ENCODE data around the gene USP27X.
A peak's percentile ranks its signal among the peaks of the same experiment; 100 is the strongest.

The USP27X gene

GRCh38 chrX:49884290-49884862, 5.1 kb downstream of the USP27X start:
- DNase-seq = peak; percentile 54

GRCh38 chrX:49892542-49892941, 13.3 kb downstream of the USP27X start:
- no peak for DNase-seq

- no peak for DNase-seq
Observed at GRCh38 chrX:49896951-49897350, 17.7 kb downstream of the USP27X start.

GRCh38 chrX:49901048-49901447, 21.8 kb downstream of the USP27X start:
- no peak for DNase-seq

GRCh38 chrX:49910344-49910743, 31.1 kb downstream of the USP27X start:
- no peak for DNase-seq

GRCh38 chrX:49912086-49912485, 32.8 kb downstream of the USP27X start:
- DNase-seq = no peak

- DNase-seq = no peak
Observed at GRCh38 chrX:49912861-49913260, 33.6 kb downstream of the USP27X start.

- peak; percentile 54 for DNase-seq
Observed at GRCh38 chrX:49915361-49916222, 36.3 kb downstream of the USP27X start.

- DNase-seq = peak; percentile 29
Observed at GRCh38 chrX:49919617-49920016, 40.3 kb downstream of the USP27X start.

- DNase-seq = no peak
Observed at GRCh38 chrX:49921109-49921508, 41.8 kb downstream of the USP27X start.

- peak; percentile 95 for DNase-seq
Observed at GRCh38 chrX:49922291-49923241, 43.3 kb downstream of the USP27X start, which contains the start of gene CLCN5. TSS of gene CLCN5 (plus strand) at chrX:49922596. CDS start at chrX:49925299, 2,703 bp downstream.

GRCh38 chrX:49925176-49925575, 45.9 kb downstream of the USP27X start:
- DNase-seq = no peak

GRCh38 chrX:49930039-49930438, 50.8 kb downstream of the USP27X start:
- peak; percentile 4 for DNase-seq
